Neural cell (in vitro differentiated cells): ENCODE data around the gene VAV2. TPM values are rescaled to one million over a fixed set of nuclear protein-coding genes. Genes with fewer than 3 reads are reported as not detected.

Experiments used
- H2AFZ ChIP-seq: fragments of 200-600, 300-800 bp; sonication (generic), shearing (Covaris generic); 2 replicates; pipeline ENCODE4 v1.6.0; 2014; ENCODE audit warnings: low read depth, mild to moderate bottlenecking, antibody characterized with exemption, low read length, moderate library complexity
- H3F3A ChIP-seq: fragments of 200-600 bp; shearing (Covaris generic); 2 replicates; pipeline ENCODE4 v1.6.1; 2016; ENCODE audit warnings: mild to moderate bottlenecking, moderate library complexity, mixed read lengths, antibody characterized with exemption, low read length; ENCODE audit not compliant: insufficient read depth, poor library complexity, severe bottlenecking
- H3K27ac ChIP-seq: fragments of 200-600, 300-800 bp; sonication (generic), shearing (Covaris generic); 2 replicates; pipeline ENCODE4 v1.5.1; 2014; ENCODE audit warnings: mild to moderate bottlenecking, low read length, moderate library complexity
- H3K27me3 ChIP-seq: fragments of 300-800, 200-600 bp; sonication (generic), shearing (Covaris generic); 2 replicates; pipeline ENCODE4 v1.6.0; 2014; ENCODE audit warnings: mild to moderate bottlenecking, low read depth, low read length, moderate library complexity; ENCODE audit not compliant: insufficient read depth
- H3K36me3 ChIP-seq: fragments of 300-800, 200-600 bp; sonication (generic), shearing (Covaris generic); 2 replicates; pipeline ENCODE4 v1.5.1; 2014; ENCODE audit warnings: mild to moderate bottlenecking, antibody characterized with exemption, low read length, moderate library complexity; ENCODE audit not compliant: insufficient read depth
- H3K4me2 ChIP-seq: fragments of 300-800, 200-600 bp; sonication (generic), shearing (Covaris generic); 2 replicates; pipeline ENCODE4 v1.6.0; 2014; ENCODE audit warnings: mild to moderate bottlenecking, low read length
- H3K4me3 ChIP-seq: fragments of 300-800, 200-600 bp; sonication (generic), shearing (Covaris generic); 2 replicates; pipeline ENCODE4 v1.5.1; 2014; ENCODE audit warnings: mild to moderate bottlenecking, low read length, moderate library complexity
- H3K79me2 ChIP-seq: fragments of 200-600 bp; shearing (Covaris generic); replicated peaks from 2 replicates; pipeline ENCODE4 v1.6.0; 2014; ENCODE audit warnings: mild to moderate bottlenecking, low read length, moderate library complexity; ENCODE audit not compliant: insufficient read depth
- H3K9ac ChIP-seq: fragments of 300-800, 200-600 bp; sonication (generic), shearing (Covaris generic); 2 replicates; pipeline ENCODE4 v1.6.1; 2016; ENCODE audit warnings: mild to moderate bottlenecking, low read length, mixed read lengths
- H3K9me2 ChIP-seq: fragments of 200-600 bp; shearing (Covaris generic); 2 replicates; pipeline ENCODE4 v1.6.1; 2016; ENCODE audit warnings: mild to moderate bottlenecking, low read length, mixed read lengths; ENCODE audit not compliant: insufficient read depth
- H3K9me3 ChIP-seq: fragments of 200-600, 300-800 bp; sonication (generic), shearing (Covaris generic); 2 replicates; pipeline ENCODE4 v1.6.1; 2016; ENCODE audit warnings: mild to moderate bottlenecking, mixed run types, low read length, moderate library complexity, mixed read lengths
- H4K20me1 ChIP-seq: fragments of 200-600 bp; shearing (Covaris generic); 2 replicates; pipeline ENCODE4 v1.6.1; 2016; ENCODE audit warnings: mild to moderate bottlenecking, mixed run types; ENCODE audit not compliant: insufficient read depth
- CTCF ChIP-seq: fragments of 450-650 bp; IDR thresholded peaks from 2 replicates; pipeline ENCODE4 v1.5.1; 2014; ENCODE audit warnings: antibody characterized with exemption, mild to moderate bottlenecking, moderate library complexity; ENCODE audit not compliant: poor library complexity, severe bottlenecking
- EP300 ChIP-seq: fragments of 450-650 bp; conservative IDR thresholded peaks from 2 replicates; pipeline ENCODE4 v1.6.1; 2014; ENCODE audit warnings: antibody characterized with exemption, mild to moderate bottlenecking, moderate library complexity; ENCODE audit not compliant: poor library complexity, severe bottlenecking
- EZH2 ChIP-seq: fragments of 200-600, 300-800 bp; shearing (Covaris generic), sonication (generic); IDR thresholded peaks from 2 replicates; pipeline ENCODE4 v1.6.1; 2014; ENCODE audit warnings: antibody characterized with exemption, low read length, borderline replicate concordance, mild to moderate bottlenecking; ENCODE audit not compliant: insufficient read depth, poor library complexity, severe bottlenecking
- MXI1 ChIP-seq: fragments of 450-650 bp; conservative IDR thresholded peaks from 2 replicates; pipeline ENCODE4 v1.6.1; 2014; ENCODE audit warnings: antibody characterized with exemption, mild to moderate bottlenecking; ENCODE audit not compliant: poor library complexity, severe bottlenecking
- POLR2AphosphoS5 ChIP-seq: IDR thresholded peaks from 2 replicates; pipeline ENCODE4 v1.6.1; 2012
- RAD21 ChIP-seq: fragments of 450-650 bp; conservative IDR thresholded peaks from 2 replicates; pipeline ENCODE4 v1.6.1; 2014; ENCODE audit warnings: antibody characterized with exemption, mild to moderate bottlenecking, moderate library complexity
- REST ChIP-seq: IDR thresholded peaks from 2 replicates; pipeline ENCODE4 v1.6.1; 2012; ENCODE audit warnings: borderline replicate concordance
- SMC3 ChIP-seq: fragments of 450-650 bp; conservative IDR thresholded peaks from 2 replicates; pipeline ENCODE4 v1.6.1; 2014; ENCODE audit warnings: antibody characterized with exemption, mild to moderate bottlenecking, moderate library complexity; ENCODE audit not compliant: poor library complexity
- TAF1 ChIP-seq: IDR thresholded peaks from 2 replicates; pipeline ENCODE4 v1.6.1; 2012; ENCODE audit warnings: low read depth
- polyA plus RNA-seq: library from polyadenylated mRNA; depleted of rRNA; stranded (reverse); fragments of >200 nt; gene quantifications from 2 replicates; pipeline ENCODE4 v1.2.3, GENCODE V29; 2014

Gene VAV2
- polyA plus RNA-seq, 1 donor from 2014 or later: 35.2 TPM

- Histone ChIP-seq H3K27ac (no peak overlapping the region), H3K4me3 (no peak overlapping the region), H4K20me1 (no peaks in the 10 kb centered on the region), H3K27me3 (no peaks in the 10 kb centered on the region), H3K4me2 (no peak overlapping the region), H3K79me2 (no peaks in the 10 kb centered on the region), H2AFZ (no peak overlapping the region), H3F3A (no peaks in the 10 kb centered on the region), H3K9ac (no peak overlapping the region), H3K36me3 (no peaks in the 10 kb centered on the region), H3K9me3 (no peaks in the 10 kb centered on the region), H3K9me2 (no peaks in the 10 kb centered on the region)
- no peak for TF ChIP-seq MXI1
- no peak for TF ChIP-seq EZH2
- TF ChIP-seq REST: no peak
- no peak for TF ChIP-seq SMC3
- TF ChIP-seq RAD21: no peak
- no peak for TF ChIP-seq POLR2AphosphoS5
These were observed 193.0 kb downstream of the VAV2 start for GRCh38 chr9:133799106-133799505.

- Histone ChIP-seq H2AFZ (no peak overlapping the region), H3K9me3 (no peaks in the 10 kb centered on the region), H3K79me2 (no peaks in the 10 kb centered on the region), H3K4me2 (no peak overlapping the region), H3F3A (no peaks in the 10 kb centered on the region), H3K9me2 (no peaks in the 10 kb centered on the region), H3K27me3 (no peaks in the 10 kb centered on the region), H4K20me1 (no peaks in the 10 kb centered on the region), H3K36me3 (no peaks in the 10 kb centered on the region), H3K4me3 (no peak overlapping the region), H3K9ac (no peak overlapping the region), H3K27ac (no peak overlapping the region)
- TF ChIP-seq EP300 (no peak), CTCF (no peak), REST (no peak), MXI1 (no peak), SMC3 (no peak), TAF1 (no peak), POLR2AphosphoS5 (no peak)
These were observed 194.0 kb downstream of the VAV2 start for GRCh38 chr9:133798160-133798559.
